Activated CD4-positive, alpha-beta T cell treated with anti-CD3 and anti-CD28 coated beads for 36 hours (primary cell): Measurements from ENCODE around the gene ABCC8. TPM values are rescaled to one million over a fixed set of nuclear protein-coding genes. Genes with fewer than 3 reads are reported as not detected.

ENCODE experiments used
- ATAC-seq: fragments of 200-7000 bp; cut with Tn5 transposase; one replicate; pipeline ENCODE4 v1.10.0; 2021; ENCODE audit warnings: mild to moderate bottlenecking, moderate library complexity
- CTCF ChIA-PET: fragments of 350-600 bp; sonication (Branson Sonifier 250); formaldehyde crosslinking; loops from one replicate; lab custom pipeline; 2021; ENCODE audit warnings: antibody characterized with exemption; lab: Charles Lee
- POLR2A ChIA-PET: fragments of 350-600 bp; sonication (Branson Sonifier 250); formaldehyde crosslinking; loops from one replicate; lab custom pipeline; 2021; ENCODE audit warnings: antibody characterized with exemption, inconsistent platforms; lab: Charles Lee
- DNase-seq: peaks from one replicate; pipeline ENCODE4 v3.0.0-alpha.2; 2020
- H3K27ac Mint-ChIP-seq: one replicate; pipeline ENCODE4 v1.8.0; 2021; ENCODE audit warnings: mixed read lengths
- H3K27me3 Mint-ChIP-seq: one replicate; pipeline ENCODE4 v1.8.0; 2021; ENCODE audit warnings: mixed read lengths
- H3K36me3 Mint-ChIP-seq: one replicate; pipeline ENCODE4 v1.8.0; 2021; ENCODE audit warnings: low read depth, mixed read lengths
- H3K4me1 Mint-ChIP-seq: one replicate; pipeline ENCODE4 v1.8.0; 2021; ENCODE audit warnings: mixed read lengths
- H3K4me3 Mint-ChIP-seq: one replicate; pipeline ENCODE4 v1.8.0; 2021; ENCODE audit warnings: mild to moderate bottlenecking, moderate library complexity, mixed read lengths
- H3K9me3 Mint-ChIP-seq: one replicate; pipeline ENCODE4 v1.8.0; 2021; ENCODE audit warnings: low read depth, mixed read lengths
- intact Hi-C, 2 experiments: fragments of 100-400 bp; cut with DNase I in 1 of 2; cut with micrococcal nuclease in 1 of 2; formaldehyde crosslinking; loops; one replicate each; pipeline versions ENCODE4 v1.14.2 to v1.15.1; 2022 to 2024; cut with DNase I, micrococcal nuclease
- total RNA-seq, 2 experiments: library from RNA; stranded (reverse); gene quantifications; one replicate each; pipeline ENCODE4 v1.2.3, GENCODE V29; 2021

Gene ABCC8
- total RNA-seq = not detected

DNA sequence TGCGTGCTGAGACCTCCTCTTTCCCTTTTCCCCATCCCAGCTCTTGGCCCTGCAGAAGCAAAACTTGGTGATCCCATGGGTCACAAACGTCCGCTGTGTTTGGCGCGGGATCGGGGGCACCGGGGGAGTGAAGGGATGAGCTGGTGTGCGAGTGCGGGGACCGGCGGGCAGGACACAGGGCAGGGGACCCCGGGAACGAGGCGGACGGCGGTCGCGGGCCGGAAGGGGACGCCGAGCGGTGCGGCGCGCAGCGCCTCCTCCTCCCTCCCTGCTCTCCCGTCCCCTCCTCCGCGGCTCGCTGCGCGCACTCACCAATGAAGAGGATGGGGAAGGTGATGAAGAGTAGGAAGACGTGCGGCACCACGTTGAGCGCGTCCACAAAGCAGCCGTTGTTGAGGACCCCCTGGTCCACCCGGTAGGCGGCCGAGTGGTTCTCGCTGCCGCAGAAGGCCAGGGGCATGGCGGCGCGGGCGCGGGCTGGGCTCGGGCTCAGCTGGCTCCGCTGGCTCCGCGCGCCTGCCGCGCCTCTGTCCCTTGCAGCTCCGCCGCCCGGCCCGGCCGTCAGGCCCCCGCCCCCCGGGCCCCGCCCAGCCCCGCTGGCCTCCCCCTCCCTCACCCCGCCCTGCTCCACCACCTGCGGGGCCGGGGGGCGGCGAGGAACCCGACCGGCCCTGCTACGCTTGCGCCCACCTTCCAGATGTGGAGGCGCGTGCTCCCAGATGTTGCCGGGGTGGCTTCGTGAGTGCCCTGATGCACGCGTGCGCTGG lies at the start of gene ABCC8:
Gene ABCC8, minus strand, starts transcription at position 529 of the 767 bp plus-strand sequence. Its CDS starts 69 bp downstream, at position 460.
- H3K9me3 Mint-ChIP-seq = no peaks in the 10 kb centered on the region

DNA sequence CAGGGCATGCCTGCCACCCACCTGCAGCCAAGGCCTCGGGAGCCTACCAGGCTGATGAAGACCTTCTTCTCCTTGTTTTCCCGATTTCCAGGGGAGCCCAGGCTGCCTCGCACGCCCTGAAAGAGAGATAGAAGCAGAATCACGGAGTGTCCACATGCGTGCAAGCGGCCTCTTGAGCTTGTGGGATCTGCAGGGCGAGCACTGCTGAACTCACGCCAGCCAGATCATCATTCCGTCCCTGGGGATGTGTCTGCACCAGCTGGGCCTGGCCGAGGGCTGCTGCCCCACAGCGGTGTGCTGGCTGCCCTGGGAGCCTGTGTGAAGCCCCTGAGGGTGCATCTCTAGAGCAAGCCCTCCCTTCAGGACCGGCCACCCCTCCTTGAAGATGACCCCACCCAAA lies 49.7 kb upstream of the ABCC8 start:
- no peak for DNase-seq
- CTCF ChIA-PET = interaction anchor here (0.7 to 2.9 kb wide), 4 partner anchors 10 to 143 kb away, joined by 3 to 13 read pairs (median 4); no protein-coding TSS in a partner anchor
- no peak overlapping the region for H3K27ac Mint-ChIP-seq
- intact Hi-C loops = loop anchor here in 1 of 2 experiments (5.0 kb wide), 1 partner anchor 144 kb away; no protein-coding TSS in a partner anchor
- no peaks in the 10 kb centered on the region for H3K4me1 Mint-ChIP-seq
- H3K27me3 Mint-ChIP-seq = peaks cover 2% of the 10 kb centered on the region
- no peaks in the 10 kb centered on the region for H3K9me3 Mint-ChIP-seq
- H3K36me3 Mint-ChIP-seq = no peaks in the 10 kb centered on the region
- no peak for ATAC-seq
- POLR2A ChIA-PET = no interaction called here
- H3K4me3 Mint-ChIP-seq = no peak overlapping the region

More for the DNA sequence above, at the start of gene ABCC8:
- peak within 1 kb of the TSS; percentile 31 for H3K4me3 Mint-ChIP-seq
- peaks cover 67% of the 10 kb centered on the region for H3K27me3 Mint-ChIP-seq
- ChIA-PET POLR2A (no interaction called here), CTCF (interaction anchor here (0.6 kb wide), 2 partner anchors 87 to 797 kb away, joined by 3 to 5 read pairs; no protein-coding TSS in a partner anchor)
- H3K27ac Mint-ChIP-seq = no peak within 1 kb of the TSS
- ATAC-seq = no peak
- intact Hi-C loops = no loop called here
- peak; percentile 17 for DNase-seq
- no peaks in the 10 kb centered on the region for H3K4me1 Mint-ChIP-seq
- H3K36me3 Mint-ChIP-seq = no peaks in the 10 kb centered on the region

DNA sequence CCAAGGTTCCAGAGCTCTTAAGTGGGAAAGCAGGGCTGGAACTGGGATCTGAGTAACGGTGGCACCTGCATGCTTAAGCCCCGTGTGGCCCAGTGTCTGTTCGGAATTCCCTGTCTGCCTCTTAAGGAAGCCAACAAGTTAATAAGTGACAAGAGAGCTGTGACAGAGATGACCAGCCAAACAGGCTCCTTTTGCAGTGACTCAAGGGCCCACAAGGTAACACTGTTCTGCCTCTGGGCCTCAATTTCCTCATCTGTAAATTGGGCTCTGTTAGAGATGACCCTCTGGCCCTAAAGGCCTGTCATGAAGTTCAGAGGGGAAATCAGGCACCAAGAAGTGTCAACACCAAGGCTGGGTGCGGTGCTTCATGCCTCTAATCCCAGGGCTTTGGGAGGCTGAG lies 48.9 kb upstream of the ABCC8 start:
- no peaks in the 10 kb centered on the region for H3K36me3 Mint-ChIP-seq
- ChIA-PET CTCF (interaction anchor here (0.8 to 2.9 kb wide), 4 partner anchors 9 to 142 kb away, joined by 3 to 13 read pairs (median 4); no protein-coding TSS in a partner anchor), POLR2A (no interaction called here)

DNA sequence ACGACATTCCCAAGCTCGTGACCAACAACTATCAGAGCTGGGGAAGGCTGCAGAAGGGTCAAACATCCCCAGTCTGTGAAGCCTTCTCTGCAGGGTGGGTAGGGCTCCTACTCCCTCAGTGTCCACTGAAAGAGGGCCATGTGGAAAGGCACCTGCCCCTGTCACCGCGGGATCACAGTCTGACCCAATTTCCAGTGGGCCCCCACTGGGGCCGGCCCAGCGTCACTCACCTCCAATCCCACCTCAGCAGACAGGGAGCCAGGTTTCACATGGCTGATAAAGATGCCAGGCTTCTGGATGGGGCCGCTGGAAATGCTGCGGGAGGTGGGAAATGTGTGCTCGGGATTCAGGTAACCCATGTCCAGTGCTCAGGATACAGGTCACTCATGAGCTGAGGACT lies 47.6 kb upstream of the ABCC8 start:
- Mint-ChIP-seq H3K27me3 (no peaks in the 10 kb centered on the region), H3K9me3 (no peaks in the 10 kb centered on the region), H3K4me3 (no peak overlapping the region), H3K4me1 (no peaks in the 10 kb centered on the region), H3K36me3 (no peaks in the 10 kb centered on the region), H3K27ac (no peak overlapping the region)
- ChIA-PET CTCF (interaction anchor here (0.6 to 2.9 kb wide), 4 partner anchors 16 to 1169 kb away, joined by 3 to 13 read pairs (median 4); no protein-coding TSS in a partner anchor), POLR2A (no interaction called here)
- no peak for DNase-seq
- intact Hi-C loops = no loop called here
- no peak for ATAC-seq

More for the DNA sequence above, 48.9 kb upstream of the ABCC8 start:
- H3K27ac Mint-ChIP-seq = no peak overlapping the region
- peaks cover 2% of the 10 kb centered on the region for H3K27me3 Mint-ChIP-seq
- H3K9me3 Mint-ChIP-seq = no peaks in the 10 kb centered on the region
- ATAC-seq (no peak), DNase-seq (no peak)
- intact Hi-C loops = loop anchor here in 1 of 2 experiments (5.0 kb wide), 1 partner anchor 143 kb away; no protein-coding TSS in a partner anchor
- H3K4me1 Mint-ChIP-seq = no peaks in the 10 kb centered on the region
- no peak overlapping the region for H3K4me3 Mint-ChIP-seq

DNA sequence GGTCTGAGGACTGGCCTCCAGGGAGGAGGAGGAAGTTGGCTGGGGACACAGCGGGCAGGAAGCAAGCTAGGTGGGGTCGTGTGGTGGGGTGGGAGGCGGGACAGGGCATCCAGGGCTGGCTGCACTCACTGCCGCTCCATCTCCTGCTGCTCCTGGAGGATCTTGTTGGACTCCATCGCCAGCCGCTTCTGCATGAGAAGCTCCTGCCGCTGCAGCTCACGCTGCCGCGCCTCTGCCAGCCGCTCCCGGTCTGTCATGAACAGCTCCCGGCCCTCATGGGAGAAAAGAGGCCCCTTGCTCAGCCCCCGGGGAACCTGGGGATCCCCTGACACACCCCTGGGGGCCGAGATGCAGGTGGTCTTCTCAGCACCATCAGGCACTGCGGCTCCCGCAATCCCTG lies 46.0 kb upstream of the ABCC8 start:
- Mint-ChIP-seq H3K36me3 (no peaks in the 10 kb centered on the region), H3K27me3 (no peaks in the 10 kb centered on the region), H3K27ac (no peak overlapping the region), H3K4me1 (no peaks in the 10 kb centered on the region), H3K4me3 (no peak overlapping the region), H3K9me3 (no peaks in the 10 kb centered on the region)
- POLR2A ChIA-PET = no interaction called here
- intact Hi-C loops = no loop called here
- DNase-seq = no peak
- no peak for ATAC-seq
- CTCF ChIA-PET = no interaction called here

DNA sequence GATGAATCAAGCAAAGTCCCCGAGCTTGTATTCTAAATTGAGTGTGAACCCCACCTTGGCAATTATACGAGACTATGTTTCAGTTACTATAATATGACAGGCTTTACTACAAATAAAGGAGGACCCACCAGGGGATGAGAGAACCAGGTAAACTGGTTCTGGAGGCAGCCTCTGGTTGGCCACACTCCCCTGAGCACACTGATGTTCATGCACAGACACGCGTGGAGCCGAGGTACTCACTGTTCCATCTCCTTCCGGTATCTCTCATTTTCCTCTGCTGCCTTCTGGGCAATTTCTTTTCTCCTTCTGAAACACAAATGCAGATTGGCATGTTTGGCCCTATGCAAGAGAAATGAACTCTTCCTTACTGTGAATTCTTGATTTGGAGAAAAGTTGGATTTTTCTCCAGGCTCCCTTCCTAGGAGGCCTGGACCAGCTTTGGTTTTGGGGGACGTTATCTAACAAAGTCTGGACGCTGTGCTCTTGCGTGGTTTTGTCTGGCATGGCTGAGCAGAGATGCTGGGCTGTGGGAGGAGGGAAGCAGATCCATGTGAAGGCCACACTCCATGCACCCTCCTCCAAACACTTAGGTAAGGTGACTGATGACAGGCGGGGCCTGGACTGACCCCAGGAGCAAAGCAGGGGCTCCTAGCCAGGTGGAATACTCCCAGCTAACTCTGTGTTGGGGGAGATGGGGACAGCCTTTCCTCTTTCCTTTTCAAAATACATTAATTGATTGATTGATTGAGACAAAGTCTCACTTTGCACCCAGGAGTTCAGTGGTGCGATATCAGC lies 44.7 kb upstream of the ABCC8 start:
- intact Hi-C loops = no loop called here
- Mint-ChIP-seq H3K27ac (no peak overlapping the region), H3K36me3 (no peaks in the 10 kb centered on the region), H3K4me3 (no peak overlapping the region), H3K9me3 (no peaks in the 10 kb centered on the region), H3K27me3 (peaks cover 2% of the 10 kb centered on the region), H3K4me1 (no peaks in the 10 kb centered on the region)
- POLR2A ChIA-PET = no interaction called here
- ATAC-seq (no peak), DNase-seq (no peak)
- CTCF ChIA-PET = interaction anchor here (0.7 to 1.4 kb wide), 4 partner anchors 30 to 694 kb away, joined by 3 to 4 read pairs (median 3); no protein-coding TSS in a partner anchor

DNA sequence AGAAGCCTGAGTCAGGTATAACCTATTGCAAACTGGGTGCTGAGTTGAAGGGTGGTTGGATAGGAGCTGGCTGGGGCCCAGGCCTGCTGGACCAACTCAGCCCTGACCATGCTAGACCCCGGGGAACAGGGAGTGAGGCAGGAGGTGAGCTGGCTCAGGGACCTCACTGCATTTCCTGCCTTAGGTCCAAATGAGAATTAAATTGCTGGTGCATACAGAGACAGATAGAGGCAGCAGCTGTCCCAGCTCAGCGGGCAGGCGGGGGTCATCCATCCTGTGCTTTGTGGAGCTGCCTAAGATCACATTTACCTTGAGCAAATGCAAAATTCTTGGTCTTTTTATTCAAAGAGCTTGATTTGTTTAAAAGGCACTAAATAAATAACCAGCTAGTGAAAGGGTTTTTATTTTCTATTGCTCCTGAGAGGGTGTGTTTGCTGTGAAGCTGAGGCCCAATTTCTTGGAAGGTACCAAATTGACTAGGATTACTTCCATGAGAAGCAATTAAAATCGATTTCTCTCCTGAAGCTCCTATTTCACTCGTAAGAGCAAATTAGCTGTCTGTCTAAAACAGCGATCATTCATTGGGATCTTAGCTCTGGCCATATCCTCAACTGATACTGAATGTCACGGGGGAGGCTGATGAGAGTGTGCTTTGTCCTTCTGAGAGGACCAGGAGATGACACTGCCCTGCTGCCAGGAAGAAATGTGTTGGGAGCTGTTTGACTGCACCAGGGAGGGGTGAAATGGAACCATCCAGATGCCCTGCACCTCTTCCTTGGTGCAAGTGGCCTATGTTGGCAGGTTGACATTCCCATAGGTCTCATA lies 42.6 kb upstream of the ABCC8 start:
- H3K4me3 Mint-ChIP-seq = no peak overlapping the region
- intact Hi-C loops = no loop called here
- ATAC-seq = no peak
- no peaks in the 10 kb centered on the region for H3K36me3 Mint-ChIP-seq
- ChIA-PET CTCF (interaction anchor here (0.7 to 3.5 kb wide), 6 partner anchors 9 to 135 kb away, joined by 3 to 22 read pairs (median 3); no protein-coding TSS in a partner anchor), POLR2A (no interaction called here)
- H3K27me3 Mint-ChIP-seq = peaks cover 2% of the 10 kb centered on the region
- no peaks in the 10 kb centered on the region for H3K4me1 Mint-ChIP-seq
- no peak for DNase-seq
- no peaks in the 10 kb centered on the region for H3K9me3 Mint-ChIP-seq
- H3K27ac Mint-ChIP-seq = no peak overlapping the region

DNA sequence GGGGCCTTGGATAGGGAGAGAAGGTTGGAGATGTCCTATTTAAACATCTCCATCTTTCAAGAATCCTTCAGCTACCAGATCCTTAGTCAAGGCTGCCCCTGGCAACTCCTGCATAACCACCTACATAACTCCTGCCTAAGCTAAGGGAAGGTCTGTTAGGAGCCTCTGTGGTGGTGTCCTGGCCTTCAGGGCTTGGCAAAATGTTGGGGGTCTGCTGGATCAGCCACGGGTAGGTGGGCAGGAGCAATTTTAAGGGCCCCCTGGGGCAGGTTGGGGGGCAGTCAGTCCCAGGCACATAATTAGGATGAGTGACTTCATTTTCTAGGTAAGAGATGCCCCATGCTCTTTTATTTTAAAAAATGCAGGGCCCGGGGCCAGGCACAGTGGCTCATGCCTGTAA lies 41.7 kb upstream of the ABCC8 start:
- CTCF ChIA-PET = interaction anchor here (1.0 to 3.5 kb wide), 5 partner anchors 9 to 368 kb away, joined by 3 to 22 read pairs (median 4); no protein-coding TSS in a partner anchor
- H3K9me3 Mint-ChIP-seq = no peaks in the 10 kb centered on the region
- no peaks in the 10 kb centered on the region for H3K4me1 Mint-ChIP-seq

DNA sequence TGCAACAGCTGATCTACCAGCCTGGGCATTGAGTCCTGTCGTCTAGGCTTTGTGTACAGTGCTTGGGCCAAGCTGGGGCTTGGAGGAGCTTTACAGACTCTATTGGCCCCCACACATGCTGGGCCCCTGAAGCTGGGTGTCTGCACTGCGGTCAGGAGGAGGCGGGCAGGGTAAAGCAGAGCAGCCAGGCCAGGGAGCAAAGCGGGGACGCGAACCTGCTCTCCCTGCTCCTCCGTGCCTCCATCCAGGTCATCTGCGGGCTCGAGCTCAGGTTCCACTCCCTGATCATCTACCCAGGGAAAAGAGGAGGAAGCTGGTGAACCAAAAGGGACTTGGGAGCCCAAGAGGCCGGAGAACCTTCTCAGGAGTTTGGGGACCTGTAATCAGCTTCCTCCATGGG lies 40.5 kb upstream of the ABCC8 start:
- intact Hi-C loops = no loop called here
- no peaks in the 10 kb centered on the region for H3K4me1 Mint-ChIP-seq
- CTCF ChIA-PET = interaction anchor here (0.5 to 3.5 kb wide), 4 partner anchors 11 to 367 kb away, joined by 3 to 22 read pairs (median 4); no protein-coding TSS in a partner anchor

More for the DNA sequence above, 41.7 kb upstream of the ABCC8 start:
- peaks cover 2% of the 10 kb centered on the region for H3K27me3 Mint-ChIP-seq
- H3K36me3 Mint-ChIP-seq = no peaks in the 10 kb centered on the region
- intact Hi-C loops = no loop called here
- POLR2A ChIA-PET = interaction anchor here (0.6 kb wide), 1 partner anchor 284 kb away, joined by 3 read pairs; no protein-coding TSS in a partner anchor
- no peak overlapping the region for H3K27ac Mint-ChIP-seq
- DNase-seq (no peak), ATAC-seq (no peak)
- no peak overlapping the region for H3K4me3 Mint-ChIP-seq

DNA sequence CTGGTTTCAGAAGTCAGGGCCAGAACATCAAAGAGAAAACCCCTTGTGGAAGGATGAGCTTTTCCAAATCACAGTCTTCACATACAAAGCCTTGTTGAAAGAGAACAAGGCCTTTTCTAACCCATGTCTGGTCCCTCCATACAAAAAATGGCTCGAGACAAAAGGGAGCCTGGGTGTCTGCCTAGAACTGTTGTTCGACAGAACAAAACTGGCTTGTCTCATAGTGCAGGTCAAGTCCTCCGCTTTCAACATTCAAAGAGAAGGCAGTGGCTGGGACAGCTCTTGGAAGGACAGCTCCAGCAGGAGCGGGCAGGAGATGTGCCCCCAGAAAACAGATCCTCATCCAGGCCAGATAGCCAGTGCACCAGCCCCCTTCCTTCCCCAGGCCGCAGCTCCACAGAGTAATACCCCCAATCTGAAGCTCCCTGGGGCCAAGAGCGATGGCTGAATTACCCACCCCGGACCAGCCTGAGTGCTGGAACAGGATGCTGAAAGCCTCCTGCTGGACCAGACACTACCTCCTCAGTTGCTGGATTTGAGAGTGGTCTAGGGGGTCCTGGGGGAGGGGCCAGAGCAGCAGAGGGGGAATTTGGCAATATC lies 40.0 kb upstream of the ABCC8 start:
- intact Hi-C loops = no loop called here
- Mint-ChIP-seq H3K27ac (no peak overlapping the region), H3K9me3 (no peaks in the 10 kb centered on the region), H3K27me3 (peaks cover 3% of the 10 kb centered on the region), H3K4me3 (no peak overlapping the region), H3K36me3 (no peaks in the 10 kb centered on the region), H3K4me1 (no peaks in the 10 kb centered on the region)
- ATAC-seq (no peak), DNase-seq (no peak)
- ChIA-PET CTCF (interaction anchor here (1.0 to 3.5 kb wide), 3 partner anchors 9 to 12 kb away, joined by 3 to 22 read pairs (median 4); no protein-coding TSS in a partner anchor), POLR2A (no interaction called here)

More for the DNA sequence above, 40.5 kb upstream of the ABCC8 start:
- H3K27me3 Mint-ChIP-seq = peaks cover 3% of the 10 kb centered on the region
- no peaks in the 10 kb centered on the region for H3K36me3 Mint-ChIP-seq
- H3K4me3 Mint-ChIP-seq = no peak overlapping the region
- POLR2A ChIA-PET = no interaction called here
- ATAC-seq (no peak), DNase-seq (no peak)
- no peak overlapping the region for H3K27ac Mint-ChIP-seq
- no peaks in the 10 kb centered on the region for H3K9me3 Mint-ChIP-seq
